ENCODE measurements around the gene SPATA6L.

Gene SPATA6L

DNA sequence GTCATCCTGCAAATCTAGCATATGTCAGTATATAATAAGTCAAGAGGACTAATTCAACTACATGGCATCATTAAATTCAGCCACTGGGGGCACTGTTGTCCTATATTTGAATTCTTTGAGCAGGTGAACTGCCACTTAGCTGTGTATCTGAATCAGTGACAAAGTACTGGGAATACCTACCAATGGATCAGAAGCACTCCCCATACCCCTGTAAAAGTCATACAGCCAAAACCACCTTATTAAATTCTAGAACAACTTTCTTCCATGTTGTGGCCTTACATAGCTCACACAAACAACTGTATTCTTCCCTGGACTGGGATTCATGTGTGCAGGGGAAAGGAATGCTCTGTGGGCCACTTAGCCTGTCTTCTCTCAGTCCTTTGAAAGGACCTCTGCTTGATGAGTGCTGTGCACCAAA lies 61.6 kb downstream of the SPATA6L start:
- Histone ChIP-seq H3K9me3 (replicated peaks in 1 of 11) (no peaks in the 10 kb centered on the region), H3K9ac (no peak overlapping the region), H3K4me3 (no peak overlapping the region), H4K20me1 (no peaks in the 10 kb centered on the region), H3K36me3 (no peaks in the 10 kb centered on the region), H3K27me3 (no peaks in the 10 kb centered on the region), H3K4me1 (no peaks in the 10 kb centered on the region), H3K4me2 (no peak overlapping the region), H3K27ac (no peak overlapping the region)
- TF ChIP-seq Cebpa-rat (IDR thresholded peaks at IDR 0.05), result no peak

DNA sequence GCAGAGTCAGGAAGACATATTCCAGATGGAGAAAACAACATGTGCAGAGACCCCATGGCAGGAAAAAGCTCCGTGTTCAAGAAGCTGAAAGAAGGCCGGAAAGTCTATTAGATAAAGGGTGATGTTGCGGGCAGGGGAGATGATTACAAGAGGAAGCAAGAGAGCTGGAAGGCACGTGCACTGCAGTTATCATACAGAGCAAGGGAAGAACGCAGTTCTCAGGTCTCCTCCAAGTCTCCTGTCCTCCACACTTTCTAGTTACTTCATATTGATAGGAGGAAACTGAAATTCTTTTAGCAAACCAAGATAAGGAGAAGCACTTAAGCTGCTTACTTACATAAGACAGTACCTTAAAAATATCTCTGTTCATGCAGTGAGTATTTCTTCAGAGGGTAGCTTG lies 62.5 kb downstream of the SPATA6L start:
- Histone ChIP-seq H3K27ac (no peak overlapping the region), H4K20me1 (no peaks in the 10 kb centered on the region), H3K4me1 (no peaks in the 10 kb centered on the region), H3K9me3 (replicated peaks in 1 of 11) (0 out of 22 replicates have a peak, but pooled peaks cover 0 to 3% (median 0%) of the 10 kb centered on the region in 11 experiments), H3K9ac (no peak overlapping the region), H3K27me3 (no peaks in the 10 kb centered on the region), H3K4me3 (no peak overlapping the region), H3K36me3 (no peaks in the 10 kb centered on the region), H3K4me2 (no peak overlapping the region)
- TF ChIP-seq Cebpa-rat (IDR thresholded peaks at IDR 0.05), result no peak

DNA sequence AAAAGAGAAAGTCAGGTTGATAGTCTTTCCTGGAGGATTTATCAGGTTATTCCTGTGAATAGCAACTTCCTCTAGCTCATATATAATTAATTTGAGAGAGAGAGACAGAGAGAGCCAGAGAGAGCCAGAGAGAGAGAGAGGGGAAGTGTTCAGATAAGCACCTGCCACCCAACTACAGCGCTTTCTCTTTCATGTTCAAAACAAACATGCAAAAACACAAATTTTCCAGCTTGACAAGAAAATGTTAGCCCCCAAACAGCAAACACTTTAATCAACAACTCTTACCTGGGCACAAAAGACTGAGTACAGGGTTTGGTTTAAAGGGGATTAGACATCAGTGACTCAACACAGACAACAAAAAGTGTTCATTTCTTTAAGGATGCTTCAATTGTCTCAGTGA lies 65.9 kb downstream of the SPATA6L start:
- Histone ChIP-seq H3K4me3 (no peak overlapping the region), H4K20me1 (no peaks in the 10 kb centered on the region), H3K36me3 (no peaks in the 10 kb centered on the region), H3K4me2 (no peak overlapping the region), H3K9ac (no peak overlapping the region), H3K9me3 (replicated peaks in 1 of 11) (0 out of 22 replicates have a peak, but pooled peaks cover 0 to 3% (median 0%) of the 10 kb centered on the region in 11 experiments), H3K27ac (no peak overlapping the region), H3K27me3 (no peaks in the 10 kb centered on the region), H3K4me1 (peaks cover 0 to 14% (median 8%) of the 10 kb centered on the region in 10 experiments; a peak in 10 of 20 replicates)
- TF ChIP-seq Cebpa-rat (IDR thresholded peaks at IDR 0.05), result no peak

DNA sequence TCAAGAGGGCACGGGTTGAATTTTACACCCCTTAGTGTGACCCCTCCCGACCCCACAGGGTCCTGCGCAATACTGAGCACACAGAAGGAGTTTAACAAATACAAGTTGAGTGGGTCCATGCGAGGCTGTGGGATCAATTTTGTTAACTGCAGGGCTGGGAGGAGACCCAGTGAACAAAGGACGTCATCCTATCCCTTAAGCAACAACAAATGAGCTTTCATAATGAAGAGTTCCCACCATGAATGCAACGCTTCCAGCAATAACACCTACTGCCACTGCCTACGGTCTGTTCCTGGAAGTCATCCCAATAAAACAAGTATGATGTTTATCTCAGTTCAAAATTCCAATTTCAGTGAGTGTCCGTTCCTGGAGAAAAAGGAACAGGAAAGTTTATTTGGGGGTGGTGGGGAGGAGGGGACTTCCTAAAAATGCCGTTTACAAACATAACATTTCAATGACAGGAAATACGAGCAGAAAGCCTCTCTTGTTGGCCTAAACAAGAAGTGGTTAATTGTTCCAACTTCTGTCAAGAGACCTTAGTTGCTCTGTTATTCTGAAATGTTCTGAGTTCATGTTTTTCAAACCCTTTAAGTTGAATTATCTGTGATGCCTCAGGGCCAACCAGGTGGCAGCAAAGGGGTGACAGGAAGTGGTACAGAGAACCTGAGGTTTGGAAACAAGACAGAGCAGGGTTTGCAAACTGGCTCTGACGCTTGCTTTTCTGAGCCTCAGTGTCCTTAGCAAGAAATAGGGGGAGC lies 69.9 kb downstream of the SPATA6L start:
- TF ChIP-seq Cebpa-rat (IDR thresholded peaks at IDR 0.05), result no peak
- H3K27ac ChIP-seq, result peak overlapping the region in 3 of 11 experiments; percentile 2 to 27 (median 26); a peak in 6 of 22 replicates
- H3K9ac ChIP-seq, result peak overlapping the region in 2 of 11 experiments; percentile 4 to 32; a peak in 3 of 22 replicates

DNA sequence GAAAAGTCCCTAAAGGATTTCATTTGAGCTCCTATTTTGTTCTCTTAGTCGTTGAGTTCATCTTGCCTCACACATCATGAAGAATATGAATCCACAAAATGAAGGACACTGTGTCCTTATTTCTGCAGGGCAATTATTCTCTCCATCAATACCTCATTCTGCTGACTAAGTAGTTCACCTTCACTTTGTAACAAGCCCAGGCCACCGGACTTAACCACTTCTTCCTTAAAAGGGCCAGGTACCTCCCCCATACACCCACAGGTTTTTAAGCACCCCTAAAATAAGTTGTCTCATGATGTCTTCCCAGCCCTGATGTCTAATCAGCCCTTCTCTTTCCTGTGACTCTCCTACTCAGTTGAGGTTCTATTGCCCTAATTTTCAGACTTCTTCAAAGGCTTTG lies 71.3 kb downstream of the SPATA6L start:
- Histone ChIP-seq H3K4me2 (no peak overlapping the region), H3K27me3 (no peaks in the 10 kb centered on the region), H3K36me3 (no peaks in the 10 kb centered on the region), H4K20me1 (no peaks in the 10 kb centered on the region), H3K27ac (no peak overlapping the region), H3K9me3 (replicated peaks in 1 of 11) (0 out of 22 replicates have a peak, but pooled peaks cover 0 to 3% (median 0%) of the 10 kb centered on the region in 11 experiments), H3K9ac (no peak overlapping the region), H3K4me1 (peaks cover 0 to 25% (median 8%) of the 10 kb centered on the region in 10 experiments; a peak in 10 of 20 replicates), H3K4me3 (no peak overlapping the region)
- no peak for TF ChIP-seq Cebpa-rat (IDR thresholded peaks at IDR 0.05)

More for the DNA sequence above, 69.9 kb downstream of the SPATA6L start:
- peak overlapping the region in 7 of 11 experiments; percentile 6 to 66 (median 51); a peak in 12 of 22 replicates for H3K4me2 ChIP-seq
- H4K20me1 ChIP-seq, result no peaks in the 10 kb centered on the region
- 0 out of 22 replicates have a peak, but pooled peaks cover 0 to 3% (median 0%) of the 10 kb centered on the region in 11 experiments for H3K9me3 ChIP-seq (replicated peaks in 1 of 11)
- H3K27me3 ChIP-seq, result no peaks in the 10 kb centered on the region
- no peaks in the 10 kb centered on the region for H3K36me3 ChIP-seq
- H3K4me3 ChIP-seq, result no peak overlapping the region
- H3K4me1 ChIP-seq, result peaks cover 0 to 25% (median 8%) of the 10 kb centered on the region in 10 experiments; a peak in 10 of 20 replicates

DNA sequence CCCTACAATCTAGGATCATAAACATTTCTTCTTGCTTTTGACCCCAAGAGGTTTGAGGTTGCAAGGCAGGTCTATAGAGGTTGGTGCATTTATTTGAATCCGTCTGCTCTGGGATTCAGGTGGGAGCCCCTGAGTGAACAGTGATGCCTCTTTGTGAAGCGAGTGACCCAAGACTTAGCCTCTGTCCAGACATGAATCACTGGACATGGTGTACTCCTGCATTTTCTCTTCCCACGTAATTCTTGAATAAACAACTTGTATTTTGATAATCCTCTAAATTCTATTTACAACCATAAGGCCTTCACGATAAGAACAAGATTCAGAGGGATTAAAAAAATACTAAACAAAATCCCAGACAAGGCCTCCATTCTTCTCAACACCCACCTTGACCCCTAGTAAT lies 71.7 kb downstream of the SPATA6L start:
- H3K27ac ChIP-seq, result no peak overlapping the region
- H3K4me3 ChIP-seq, result no peak overlapping the region
- H3K27me3 ChIP-seq, result no peaks in the 10 kb centered on the region
- no peaks in the 10 kb centered on the region for H4K20me1 ChIP-seq
- 0 out of 22 replicates have a peak, but pooled peaks cover 0 to 3% (median 0%) of the 10 kb centered on the region in 11 experiments for H3K9me3 ChIP-seq (replicated peaks in 1 of 11)
- no peak for TF ChIP-seq Cebpa-rat (IDR thresholded peaks at IDR 0.05)
- H3K9ac ChIP-seq, result no peak overlapping the region
- peaks cover 0 to 25% (median 8%) of the 10 kb centered on the region in 10 experiments; a peak in 10 of 20 replicates for H3K4me1 ChIP-seq
- no peaks in the 10 kb centered on the region for H3K36me3 ChIP-seq
- H3K4me2 ChIP-seq, result no peak overlapping the region

DNA sequence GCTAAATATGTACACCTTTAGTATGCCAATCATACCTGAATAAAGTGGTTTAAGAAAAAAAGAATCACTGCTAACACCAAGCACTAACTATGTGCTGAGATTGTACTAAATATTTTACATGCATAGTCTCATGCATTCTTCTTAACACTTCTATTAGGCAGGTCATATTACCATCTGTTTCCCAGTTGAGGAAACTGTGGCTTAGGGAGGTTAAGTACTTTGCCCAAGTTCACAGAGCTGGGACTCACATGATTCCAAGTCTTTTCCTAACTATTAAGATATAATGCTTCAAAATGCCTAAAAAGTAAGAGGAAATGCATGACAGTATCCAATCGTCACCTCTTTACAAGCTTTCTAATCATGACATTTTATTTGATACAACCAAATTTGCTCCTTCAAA lies 73.4 kb downstream of the SPATA6L start:
- H3K4me2 ChIP-seq, result peak overlapping the region in 4 of 11 experiments; percentile 1 to 46 (median 20); a peak in 5 of 22 replicates
- H3K4me1 ChIP-seq, result peaks cover 0 to 25% (median 8%) of the 10 kb centered on the region in 10 experiments; a peak in 10 of 20 replicates
- no peak for TF ChIP-seq Cebpa-rat (IDR thresholded peaks at IDR 0.05)
- H3K27me3 ChIP-seq, result no peaks in the 10 kb centered on the region
- H3K9ac ChIP-seq, result no peak overlapping the region
- H3K36me3 ChIP-seq, result no peaks in the 10 kb centered on the region
- peak overlapping the region in 2 of 11 experiments; percentile 19 to 26; a peak in 1 of 22 replicates for H3K27ac ChIP-seq
- no peaks in the 10 kb centered on the region for H3K9me3 ChIP-seq (replicated peaks in 1 of 11)
- H4K20me1 ChIP-seq, result no peaks in the 10 kb centered on the region
- no peak overlapping the region for H3K4me3 ChIP-seq

DNA sequence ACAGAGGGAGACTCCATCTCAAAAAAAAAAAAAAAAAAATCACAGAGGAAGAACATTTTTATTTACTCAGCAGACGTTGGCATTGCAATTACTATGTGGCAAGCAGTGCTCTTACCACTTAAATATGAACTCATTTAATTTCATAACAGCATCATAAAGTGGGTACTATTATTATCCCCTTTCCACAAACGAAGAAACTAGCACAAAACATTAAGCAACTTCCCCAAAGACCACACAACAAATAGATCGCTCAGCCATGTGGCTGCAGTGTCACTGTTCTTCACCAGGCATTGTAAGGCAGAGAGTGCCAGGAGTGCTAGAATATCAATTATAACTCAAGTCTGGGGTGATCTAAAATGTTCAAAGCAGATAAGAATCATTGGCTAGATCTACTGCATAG lies 74.0 kb downstream of the SPATA6L start:
- TF ChIP-seq Cebpa-rat (IDR thresholded peaks at IDR 0.05), result 0 out of 22 replicates have a peak, but pooled peaks of 3 of the 11 experiments have one; percentile 9 to 26 (median 20)
- peak overlapping the region in 2 of 11 experiments; percentile 19 to 26; a peak in 1 of 22 replicates for H3K27ac ChIP-seq

DNA sequence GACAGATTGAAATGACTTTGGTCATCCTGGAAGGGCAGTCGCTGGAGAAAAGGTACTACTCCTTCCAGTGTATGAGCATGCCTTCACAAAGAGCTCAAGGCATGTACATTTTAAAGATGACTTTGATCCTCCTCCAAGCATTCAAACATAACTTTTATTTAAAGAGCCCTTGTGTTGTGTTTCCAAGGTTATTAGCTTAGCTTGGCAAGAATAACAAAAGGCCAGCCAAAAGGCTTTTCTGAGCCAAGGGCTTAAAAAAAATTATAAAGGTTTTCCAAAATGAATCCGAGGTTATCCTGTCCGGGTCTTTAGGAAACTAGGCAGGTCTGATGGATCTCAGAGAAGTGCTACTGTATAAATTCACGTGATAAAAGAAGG lies 75.2 kb downstream of the SPATA6L start:
- Histone ChIP-seq H4K20me1 (no peaks in the 10 kb centered on the region), H3K4me1 (peaks cover 0 to 16% (median 1%) of the 10 kb centered on the region in 10 experiments; a peak in 8 of 20 replicates), H3K9me3 (replicated peaks in 1 of 11) (no peaks in the 10 kb centered on the region), H3K9ac (no peak overlapping the region), H3K4me3 (no peak overlapping the region), H3K27ac (peak overlapping the region in 1 of 11 experiments; percentile 55; a peak in 1 of 22 replicates), H3K4me2 (no peak overlapping the region), H3K27me3 (no peaks in the 10 kb centered on the region), H3K36me3 (no peaks in the 10 kb centered on the region)
- no peak for TF ChIP-seq Cebpa-rat (IDR thresholded peaks at IDR 0.05)

More for the DNA sequence above, 74.0 kb downstream of the SPATA6L start:
- Histone ChIP-seq H3K36me3 (no peaks in the 10 kb centered on the region), H3K4me1 (peaks cover 0 to 25% (median 8%) of the 10 kb centered on the region in 10 experiments; a peak in 10 of 20 replicates), H4K20me1 (no peaks in the 10 kb centered on the region), H3K4me3 (no peak overlapping the region), H3K4me2 (peak overlapping the region in 3 of 11 experiments; percentile 1 to 46 (median 37); a peak in 5 of 22 replicates), H3K9me3 (replicated peaks in 1 of 11) (no peaks in the 10 kb centered on the region), H3K27me3 (no peaks in the 10 kb centered on the region), H3K9ac (no peak overlapping the region)

Data from BLaER1 treated with 17β-estradiol and CSF1 and Interleukin-3, amounts not matched to agents 10 nM and 100 nM (cell line).